ENCODE data around the gene ULK4.
A peak's percentile ranks its signal among the peaks of the same experiment; 100 is the strongest.

Gene ULK4

DNA sequence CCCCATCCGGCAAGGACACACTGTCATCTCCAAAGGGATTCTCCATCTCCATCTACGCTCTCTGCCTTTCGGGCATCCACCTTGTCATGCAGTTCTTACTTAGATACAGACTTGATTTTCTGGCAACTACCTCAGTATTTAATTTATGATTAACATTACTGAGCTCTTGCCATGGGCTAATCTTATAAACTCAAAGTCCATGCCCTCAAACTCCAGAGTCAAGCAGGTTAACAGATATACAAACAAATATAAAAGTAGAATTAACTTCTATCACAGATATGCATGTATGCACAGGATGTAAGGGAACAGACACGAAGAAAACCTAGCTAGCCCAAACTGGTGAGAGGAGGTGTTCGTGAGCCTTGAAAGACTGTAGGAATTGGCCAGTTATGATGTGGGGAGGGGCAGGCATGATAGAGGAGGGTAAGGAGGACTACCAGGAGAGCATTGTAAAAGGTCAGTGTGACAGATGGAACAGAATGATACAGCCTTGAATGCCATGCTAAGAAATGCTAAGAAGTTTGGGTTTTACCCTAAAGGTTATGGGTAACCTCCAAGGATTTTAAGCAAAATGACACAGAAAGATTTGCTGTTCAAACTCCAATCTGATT is 334.3 kb downstream of the ULK4 start:
- no peak for DNase-seq

DNA sequence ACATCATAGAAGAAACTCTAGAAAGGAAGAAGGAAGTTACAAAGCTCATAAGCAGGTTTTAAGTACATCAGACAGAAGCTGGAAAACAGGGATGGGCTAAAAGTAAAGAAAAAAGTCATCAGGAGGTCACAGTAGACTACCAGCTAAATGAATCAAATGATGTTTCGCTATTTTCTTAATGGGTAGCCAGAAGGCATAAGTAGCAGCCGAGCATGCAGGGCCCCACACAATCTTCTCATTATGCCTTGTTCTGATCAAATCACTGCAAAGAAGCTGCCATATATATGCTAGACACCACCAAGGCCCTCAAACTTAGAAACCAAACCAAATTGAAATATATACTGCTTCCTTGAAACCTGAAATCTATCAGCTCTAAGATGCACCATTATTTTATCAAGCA is 349.1 kb downstream of the ULK4 start:
- DNase-seq, result no peak

DNA sequence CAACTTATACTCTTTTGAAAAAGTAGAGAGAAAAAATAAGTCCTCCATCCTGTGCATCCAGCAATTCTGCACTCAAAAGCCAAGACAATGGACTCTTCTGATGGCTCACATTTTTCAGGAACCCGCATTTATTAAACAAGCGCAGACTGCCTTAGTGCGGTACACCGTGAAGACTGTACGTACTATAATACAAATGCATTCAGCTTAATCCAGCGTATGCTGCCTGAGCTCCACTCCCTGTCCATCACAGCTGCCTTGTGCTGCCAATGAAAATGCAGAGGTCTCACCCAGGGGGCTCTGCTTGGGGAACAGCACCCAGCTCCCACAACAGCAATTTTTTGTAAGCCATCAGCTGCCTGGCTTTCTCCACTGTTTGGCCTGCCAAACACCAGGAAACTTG is 350.9 kb downstream of the ULK4 start:
- no peak for DNase-seq

DNA sequence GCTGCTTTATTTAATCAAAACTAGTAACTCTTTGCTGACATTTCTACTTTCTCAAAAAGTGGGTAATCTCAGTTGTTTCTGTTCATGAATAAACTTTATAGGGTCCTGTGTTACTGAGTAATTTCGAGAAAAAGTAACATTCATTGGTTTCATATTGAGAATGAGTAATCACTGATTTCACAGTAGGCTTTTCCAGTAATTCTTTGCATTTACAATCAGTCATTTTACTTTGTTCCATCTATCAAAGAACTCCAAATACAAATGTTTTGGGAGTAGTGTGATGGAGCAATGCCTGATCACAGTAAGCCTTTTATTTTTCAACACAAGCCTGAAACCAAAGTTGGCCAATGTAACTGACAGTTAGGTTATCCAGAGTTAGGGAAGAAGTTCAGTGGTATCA is 353.6 kb downstream of the ULK4 start:
- no peak for DNase-seq

DNA sequence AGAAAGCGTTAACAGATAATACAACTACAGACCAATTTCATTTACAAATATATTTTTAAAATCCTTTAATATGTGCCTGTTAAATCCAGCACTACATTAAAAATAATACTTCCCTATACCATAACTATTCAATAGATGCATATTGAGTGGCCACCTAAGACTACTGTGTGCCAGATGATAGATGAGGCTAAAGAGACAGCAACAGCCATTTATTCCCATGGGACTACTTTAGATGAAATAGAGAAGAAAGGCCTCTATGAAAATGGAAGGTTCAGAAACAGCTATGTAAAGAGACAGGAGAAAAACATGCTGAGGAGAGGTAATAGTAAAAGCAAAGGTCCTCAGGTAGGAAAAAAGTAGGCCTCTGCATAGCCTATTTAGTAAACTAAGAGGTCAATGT is 358.1 kb downstream of the ULK4 start:
- no peak for DNase-seq

GRCh38 chr3:41602121-41602520 is 359.8 kb downstream of the ULK4 start:
- DNase-seq, result no peak

DNA sequence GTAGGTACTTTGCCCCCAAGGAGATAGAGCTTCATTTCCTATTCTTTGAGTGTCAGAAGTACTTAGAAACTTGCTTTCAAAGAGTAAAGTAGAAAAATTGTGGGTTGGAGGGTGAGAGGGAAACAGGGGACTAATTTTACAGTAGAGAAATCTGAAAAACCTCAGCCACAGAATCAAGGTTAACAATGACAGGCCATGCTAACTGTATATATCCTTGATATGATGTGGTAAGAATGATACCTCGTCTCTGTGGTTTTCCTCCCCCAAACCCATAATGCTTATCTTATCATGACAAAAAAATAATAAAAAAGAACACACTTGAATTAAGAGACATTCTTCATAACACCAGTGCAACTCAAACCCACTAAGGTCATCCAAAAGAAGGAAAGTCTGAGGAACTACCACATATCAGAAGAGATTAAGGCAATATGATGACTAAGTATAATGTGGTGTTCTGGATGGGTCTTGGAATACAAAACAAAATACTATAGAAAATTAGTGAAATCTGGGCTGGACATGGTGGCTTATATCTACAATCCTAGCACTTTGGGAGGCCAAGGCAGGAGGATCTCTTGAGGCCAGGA is 360.4 kb downstream of the ULK4 start:
- DNase-seq, result no peak

- DNase-seq, result peak in 1 of 2 experiments; percentile 1
These were observed 361.3 kb downstream of the ULK4 start for GRCh38 chr3:41600616-41601015.

DNA sequence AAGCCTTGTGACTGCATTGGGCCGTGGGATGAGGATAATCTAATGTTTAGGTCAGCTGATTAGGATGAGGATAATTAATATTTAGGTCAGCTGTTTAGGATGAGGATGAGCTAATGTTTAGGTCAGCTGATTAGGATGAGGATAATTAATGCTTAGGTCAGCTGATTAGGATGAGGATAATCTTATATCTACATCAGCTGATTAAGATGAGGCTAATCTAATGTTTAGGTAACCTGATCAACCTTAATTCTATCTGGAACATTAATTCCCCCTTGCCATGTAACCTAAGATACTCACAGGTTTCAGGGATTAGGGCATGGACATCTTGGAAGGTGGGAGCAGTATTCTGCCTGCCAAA is 362.8 kb downstream of the ULK4 start:
- no peak for DNase-seq

DNA sequence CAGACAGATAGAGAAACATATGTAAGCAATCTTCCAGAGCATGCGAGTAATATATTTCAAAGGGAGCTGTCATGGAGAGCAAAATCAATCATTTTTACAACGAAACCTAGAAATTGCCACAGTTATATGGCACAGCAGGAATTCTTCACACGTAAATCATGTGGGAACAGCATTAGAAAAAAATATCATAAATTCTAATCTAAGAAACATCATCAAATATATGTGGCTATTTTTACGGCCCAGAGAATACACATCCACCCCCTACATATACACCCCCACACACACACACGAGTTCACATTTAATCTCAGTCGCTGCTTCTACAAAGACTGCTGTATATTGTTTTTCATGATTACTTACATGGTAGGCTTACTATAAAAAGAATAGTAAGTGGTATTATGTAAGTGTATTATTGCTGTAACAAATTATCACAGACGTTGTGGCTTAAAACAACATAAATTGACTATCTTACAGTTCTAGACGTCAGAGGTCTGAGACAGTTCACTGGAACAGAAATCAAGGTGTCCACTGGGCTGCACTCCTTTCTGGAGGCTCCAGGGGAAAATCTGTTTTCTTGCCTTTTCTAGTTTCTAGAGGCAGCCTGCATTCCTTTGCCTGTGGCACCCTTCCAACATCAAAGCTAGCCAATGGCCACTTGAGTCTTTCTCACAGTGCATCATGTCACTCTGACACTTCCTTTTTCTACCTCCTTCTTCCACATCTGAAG is 363.3 kb downstream of the ULK4 start:
- peak in 1 of 2 experiments; percentile 2 for DNase-seq

DNA sequence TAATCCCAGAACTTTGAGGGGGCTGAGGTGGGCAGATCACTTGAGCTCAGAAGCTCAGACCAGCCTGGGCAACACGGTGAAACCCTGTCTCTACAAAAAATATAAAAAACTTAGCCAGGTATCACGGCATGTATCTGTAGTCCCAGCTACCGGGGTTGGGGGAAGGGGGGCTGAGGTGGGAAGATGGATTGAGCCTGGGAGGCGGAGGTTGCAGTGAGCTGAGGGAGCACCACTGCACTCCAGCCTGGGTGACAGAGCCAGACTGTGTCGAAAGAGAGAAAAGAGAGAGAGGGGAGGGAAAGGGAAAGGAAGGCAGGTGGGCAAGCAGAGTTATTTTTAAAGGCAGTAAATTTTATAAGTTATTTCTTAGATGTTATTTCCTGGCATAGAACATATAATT is 368.1 kb downstream of the ULK4 start:
- DNase-seq, result no peak

DNA sequence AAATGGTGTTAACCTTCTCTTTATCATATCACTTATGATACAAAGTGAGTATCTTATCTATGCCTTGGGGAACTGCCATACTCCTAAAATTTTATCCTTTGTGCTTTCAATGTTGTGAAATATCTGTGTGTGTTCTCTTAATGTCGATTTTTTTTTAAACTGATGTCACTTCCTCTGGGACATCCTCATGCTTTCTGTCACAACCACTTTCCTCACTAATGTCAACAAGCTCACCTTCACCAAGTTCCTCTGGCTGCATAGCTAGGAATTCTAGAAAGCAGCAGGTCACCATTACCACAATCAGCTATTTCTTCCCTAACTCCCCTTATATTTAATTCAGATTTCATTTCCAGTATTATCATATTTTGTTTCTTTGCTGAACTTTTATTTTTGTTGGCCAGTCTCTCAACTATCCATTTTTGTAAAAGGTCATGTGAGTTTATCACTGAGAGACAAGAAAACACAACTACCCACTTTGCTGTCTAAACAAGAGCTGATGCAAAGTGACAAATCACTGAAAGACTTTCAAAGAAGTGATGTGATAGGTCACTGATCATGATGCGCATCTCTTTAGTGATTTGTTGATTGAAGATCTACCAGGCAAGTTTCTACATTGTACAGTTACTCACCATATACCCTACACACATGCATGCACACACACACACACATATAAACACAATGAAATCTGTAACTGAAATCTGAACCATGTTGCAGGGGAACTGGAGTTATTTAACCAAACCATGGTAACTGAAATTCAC is 369.0 kb downstream of the ULK4 start:
- DNase-seq, result no peak

DNA sequence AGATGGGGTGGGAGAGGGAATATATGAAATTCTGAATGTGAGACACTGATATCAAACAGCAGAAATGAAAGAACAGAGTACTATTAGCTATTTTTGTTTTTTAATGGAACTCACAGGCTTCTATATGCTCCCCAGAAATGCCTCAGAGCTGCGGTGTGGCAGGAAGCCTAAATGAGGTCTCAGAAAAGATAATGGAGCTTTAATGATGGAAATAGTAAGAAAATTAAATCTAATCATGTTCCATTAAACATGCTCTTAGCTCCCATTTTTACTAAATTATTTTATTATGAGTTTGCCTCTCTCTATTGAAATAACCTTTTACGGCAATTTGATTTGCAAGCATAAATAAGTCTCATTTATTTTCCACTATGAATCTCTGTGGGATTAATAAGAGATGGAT is 378.9 kb downstream of the ULK4 start:
- no peak for DNase-seq

DNA sequence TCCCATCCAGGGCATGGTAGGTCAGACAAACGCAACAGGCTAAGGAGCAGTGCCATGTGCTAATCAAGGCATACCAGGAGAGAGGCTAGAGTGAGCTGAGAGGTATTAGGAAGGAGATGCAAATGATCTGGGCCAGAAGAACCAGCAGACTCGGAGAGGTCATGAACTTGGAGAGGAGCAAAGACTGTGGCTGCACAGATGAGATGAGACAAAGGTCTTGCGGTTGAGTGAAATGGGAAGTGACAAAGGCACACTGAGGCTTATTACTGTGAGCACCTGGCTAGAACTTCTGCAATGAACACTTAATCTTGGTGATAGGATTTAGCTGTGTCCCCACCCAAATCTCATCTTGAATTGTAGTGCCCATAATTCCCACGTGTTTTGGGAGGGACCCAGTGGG is 380.2 kb downstream of the ULK4 start:
- no peak for DNase-seq

DNA sequence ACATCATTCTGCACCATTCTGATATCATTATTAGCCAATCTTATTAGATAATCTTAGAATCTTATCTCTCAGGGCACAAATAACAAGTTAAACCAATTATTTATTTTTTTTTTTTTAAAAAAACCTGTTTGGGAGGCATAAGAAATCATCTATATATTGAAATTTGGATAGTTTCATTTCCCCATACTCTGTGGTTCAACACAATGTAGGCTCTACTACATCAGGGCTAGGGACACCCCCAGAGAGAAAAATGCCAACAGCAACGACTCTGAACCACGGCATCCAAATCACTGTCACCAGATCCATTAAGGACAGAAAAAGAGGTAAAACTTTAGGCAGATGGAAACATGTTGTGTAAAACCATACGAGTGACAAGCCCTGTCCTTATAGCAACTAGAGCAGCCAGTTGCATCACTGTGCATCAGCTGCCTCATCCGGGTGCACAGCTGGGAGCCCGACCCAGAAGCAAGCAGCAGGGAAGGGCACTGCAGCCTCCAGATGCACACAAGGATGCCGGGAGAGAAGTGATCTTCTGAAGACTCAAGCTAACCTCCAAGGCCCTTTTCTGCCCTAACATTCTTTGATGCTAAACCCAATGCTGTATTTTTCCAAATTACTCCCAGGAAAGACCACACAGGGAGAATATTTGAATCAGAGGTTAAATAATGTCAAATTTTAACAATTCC is 381.5 kb downstream of the ULK4 start:
- DNase-seq, result no peak

DNA sequence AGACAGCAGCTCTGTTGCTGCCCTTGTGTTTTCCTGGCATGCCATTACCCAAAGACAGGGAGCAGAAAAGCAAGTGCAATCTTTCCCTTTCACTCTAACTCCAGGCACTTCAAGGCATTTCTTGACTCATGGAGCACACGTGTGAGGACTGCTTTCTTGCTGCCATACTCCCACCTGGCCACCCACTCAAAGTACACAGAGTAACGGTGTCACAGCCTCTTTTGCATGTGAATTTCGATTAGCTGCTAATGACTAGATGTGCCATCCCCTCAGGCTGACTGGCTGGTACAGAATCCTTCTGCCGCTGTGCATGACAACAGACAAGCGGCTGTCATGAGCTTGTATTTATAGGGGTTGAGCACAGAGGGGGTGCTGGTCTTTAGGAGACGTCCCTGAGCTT is 382.0 kb downstream of the ULK4 start:
- no peak for DNase-seq

- DNase-seq, result no peak
These were observed 383.1 kb downstream of the ULK4 start for GRCh38 chr3:41578798-41579197.

DNA sequence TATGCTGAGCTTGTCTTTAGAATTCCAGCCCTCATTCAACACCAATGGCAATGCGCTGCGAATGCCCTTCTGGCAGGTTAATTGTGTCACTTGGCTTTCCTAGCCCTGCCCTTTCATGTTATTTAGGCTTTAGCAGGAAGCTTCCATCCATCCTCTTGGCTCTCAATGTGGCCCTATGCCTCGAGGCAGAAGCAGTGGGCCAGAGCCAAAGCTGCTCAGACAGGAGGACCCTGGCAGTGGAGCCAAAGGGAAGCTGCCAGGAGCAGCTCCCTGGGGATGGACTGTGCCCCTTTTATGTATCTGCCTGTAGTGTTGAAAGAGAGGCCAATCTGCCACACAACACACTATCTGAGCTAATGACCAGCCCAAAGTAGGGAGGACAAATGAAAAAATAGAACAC is 386.2 kb downstream of the ULK4 start:
- peak; percentile 76 to 95 for DNase-seq

- DNase-seq, result peak in 1 of 2 experiments; percentile 28
These were observed 387.0 kb downstream of the ULK4 start for GRCh38 chr3:41574900-41575299.

DNA sequence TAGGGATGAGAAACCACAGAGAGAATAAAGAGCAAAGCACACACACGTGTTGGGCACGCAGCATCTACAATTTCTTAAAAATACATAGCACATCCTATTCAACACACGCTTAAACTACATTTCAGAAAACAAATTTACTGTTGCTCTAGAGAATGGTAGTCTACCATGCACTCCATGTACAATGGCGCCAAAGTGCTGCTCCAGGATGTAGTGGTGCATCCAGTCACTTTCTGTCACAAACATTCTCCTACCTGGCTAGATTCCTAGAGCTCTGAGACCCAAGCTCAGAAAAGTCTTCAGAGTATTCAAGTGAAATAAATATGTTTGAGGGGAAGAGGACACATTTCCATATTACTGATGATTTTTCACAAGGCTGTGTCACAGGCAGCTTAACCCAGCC is 388.3 kb downstream of the ULK4 start:
- DNase-seq, result no peak

DNA sequence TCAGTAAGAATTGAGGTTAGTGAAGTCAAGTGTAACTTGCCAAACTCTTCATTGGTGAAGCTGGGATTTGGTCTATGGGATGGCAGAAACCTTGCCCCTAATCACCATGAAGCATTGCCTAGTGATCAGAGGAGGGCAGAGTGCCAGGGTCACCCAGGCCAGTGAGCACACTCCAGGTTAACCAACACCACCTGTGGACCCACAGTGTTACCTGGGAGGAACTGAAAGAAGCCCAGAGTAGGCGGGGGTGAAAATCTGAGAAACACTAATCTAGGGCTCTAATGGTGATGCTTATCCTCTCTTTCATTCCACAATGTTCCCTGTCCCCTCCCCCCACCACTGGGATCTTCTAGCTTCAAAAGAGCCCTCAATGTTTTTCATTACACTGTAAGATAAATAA is 389.8 kb downstream of the ULK4 start:
- no peak for DNase-seq

GRCh38 chr3:41569632-41570305 is 392.1 kb downstream of the ULK4 start:
- DNase-seq, result no peak
